K562 (cell line): ENCODE results near the gene ACOT7.

ENCODE experiments used
- BRCA1 ChIP-seq, 2 experiments: fragments of 450-650 bp in 1 of 2; sonication (generic) in 1 of 2; formaldehyde crosslinking in 1 of 2; IDR thresholded peaks; 2 replicates each; pipeline versions ENCODE4 v1.5.0 to v1.6.1; 2017 to 2020; ENCODE audit warnings: mild to moderate bottlenecking in 1 of 2, missing genetic modification reagents in 1 of 2
- RBM39 ChIP-seq: fragments of 200-400 bp; formaldehyde crosslinking; optimal IDR thresholded peaks from 2 replicates; pipeline ENCODE3; 2018; ENCODE audit warnings: low read depth, low read length
- RFX1 ChIP-seq: fragments of 450-650 bp; IDR thresholded peaks from 2 replicates; pipeline ENCODE4 v1.6.1; 2016; ENCODE audit warnings: mild to moderate bottlenecking, moderate library complexity
- YY1 ChIP-seq, 3 experiments: IDR thresholded peaks; 2 replicates each; pipeline ENCODE4 v1.6.1; 2011; ENCODE audit warnings: low read length in 2 of 3, mild to moderate bottlenecking in 2 of 3, moderate library complexity in 2 of 3, borderline replicate concordance in 1 of 3, control low read depth in 1 of 3, low read depth in 1 of 3; ENCODE audit not compliant: insufficient read depth in 3 of 3, insufficient replicate concordance in 2 of 3, control insufficient read depth in 1 of 3, insufficient read length in 1 of 3; ENCODE audit errors: extremely low read depth in 1 of 3

- no peak for TF ChIP-seq YY1 (IDR thresholded peaks at IDR 0.05; ENCODE audit: borderline replicate concordance in 1 of 3, control insufficient read depth in 1 of 3, extremely low read depth in 1 of 3, insufficient read depth in 3 of 3, insufficient read length in 1 of 3, insufficient replicate concordance in 2 of 3, low read depth in 1 of 3, low read length in 2 of 3)
- TF ChIP-seq RBM39 = no peak
- no peak for TF ChIP-seq BRCA1 (IDR thresholded peaks at IDR 0.05)
- no peak for TF ChIP-seq BRCA1 (CRISPR knock-in tag; IDR thresholded peaks at IDR 0.05)
- no peak for TF ChIP-seq RFX1
Observed at GRCh38 chr1:6308449-6308848, 85.1 kb downstream of the ACOT7 start.
